ENCODE data around the gene VMP1. TPM values are rescaled to one million over a fixed set of nuclear protein-coding genes. Genes with fewer than 3 reads are reported as not detected.

The VMP1 gene
- total and polyA plus RNA-seq, 2 of the 13 experiments (the other 11 are each of a cell fraction or from before 2014, with no cell fraction given), result 186 to 271 TPM

DNA sequence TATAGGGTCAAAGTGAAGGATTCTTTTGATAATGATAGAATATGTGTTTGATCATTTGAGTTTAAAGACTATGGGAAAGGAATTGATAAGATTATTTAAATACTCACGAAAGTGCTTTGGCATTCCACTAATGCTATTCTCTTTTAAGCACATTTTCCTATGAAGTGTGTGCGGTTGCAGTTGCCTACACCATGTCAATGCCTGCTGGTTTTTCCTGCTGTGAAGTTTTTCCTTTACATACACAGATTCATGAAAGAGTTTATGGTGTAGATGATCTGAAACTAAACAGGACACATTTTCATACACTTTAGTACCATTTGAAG is 78.7 kb downstream of the VMP1 start:
- 5% methylated on average over 2 of the region's 2 CpGs for WGBS (ENCODE audit: low lambda C conversion rate)
- POLR2A ChIA-PET, result interaction anchor here (0.8 to 9.8 kb wide), 16 partner anchors 11 to 79 kb away, joined by 3 to 501 read pairs (median 8); partner anchors contain the start of genes PTRH2 and VMP1
- FAIRE-seq (no peak), ATAC-seq (no peak), DNase-seq (ENCODE audit: low spot score) (no peak)
- H4K20me1 ChIP-seq (ENCODE audit: insufficient read depth, low read length), result no peaks in the 10 kb centered on the region
- H3K4me2 ChIP-seq (ENCODE audit: low read depth, low read length), result peak overlapping the region; percentile 76
- CTCF ChIA-PET (ENCODE audit: low intra/inter-chr PET ratio, low total read pairs), result no interaction called here
- peak overlapping the region; percentile 97 for H3K27ac ChIP-seq (ENCODE audit: extremely low read length, insufficient read depth, low read length)
- in situ Hi-C loops (cut with HindIII; ENCODE audit: extremely low pct_ligation_motif_present, low pct_unique_long_range_greater_than_20kb) (loop anchor here (5.0 kb wide), 1 partner anchor 51 kb away; no protein-coding TSS in a partner anchor), intact Hi-C loops (cut with micrococcal nuclease; ENCODE audit: unreplicated experiment) (loop anchor here (1.0 to 2.0 kb wide), 4 partner anchors 17 to 51 kb away; no protein-coding TSS in a partner anchor)
- no peaks in the 10 kb centered on the region; a peak in 1 of 5 replicates for H3K36me3 ChIP-seq (replicated peaks in 1 of 2; ENCODE audit: control insufficient read depth in 1 of 2, insufficient read depth in 2 of 2, low read length in 2 of 2)
- peaks cover 18% of the 10 kb centered on the region for H3K79me2 ChIP-seq (ENCODE audit: insufficient read depth, low read length)
- no peaks in the 10 kb centered on the region for H3K27me3 ChIP-seq (ENCODE audit: control insufficient read depth in 1 of 2, insufficient read depth in 2 of 2, low read length in 2 of 2)
- no peak overlapping the region for H2AFZ ChIP-seq (ENCODE audit: low read length)
- BruUV-seq (replicated peaks), result no TSS peak
- H3K9me3 ChIP-seq (ENCODE audit: low read length), result no peaks in the 10 kb centered on the region
- peak overlapping the region; percentile 83 for H3K9ac ChIP-seq (ENCODE audit: insufficient read depth, low read depth, low read length)
- peak overlapping the region in 2 of 3 experiments; percentile 24 to 51; a peak in 4 of 6 replicates for H3K4me3 ChIP-seq (replicated peaks in 1 of 3; ENCODE audit: insufficient read depth in 1 of 3, low read depth in 2 of 3, low read length in 3 of 3)
- peaks cover 88% of the 10 kb centered on the region for H3K4me1 ChIP-seq (ENCODE audit: insufficient read depth, low read length)
- TF ChIP-seq ZFAT (CRISPR knock-in tag; conservative IDR thresholded peaks at IDR 0.05) (peak; percentile 96), DBP (CRISPR knock-in tag; IDR thresholded peaks at IDR 0.05; ENCODE audit: not compliant biosample characterization) (peak; percentile 22), KAT7 (CRISPR knock-in tag; IDR thresholded peaks at IDR 0.05; ENCODE audit: borderline replicate concordance) (no peak), SSRP1 (CRISPR knock-in tag; IDR thresholded peaks at IDR 0.05) (peak; percentile 19; the same call in 1 of the 2 replicates), ARID4A (CRISPR knock-in tag; IDR thresholded peaks at IDR 0.05; ENCODE audit: borderline replicate concordance) (no peak), SP2 (CRISPR knock-in tag; IDR thresholded peaks at IDR 0.05) (no peak), RBFOX2 (IDR thresholded peaks at IDR 0.05; ENCODE audit: low read depth, low read length) (peak; percentile 73), THAP9 (CRISPR knock-in tag; IDR thresholded peaks at IDR 0.05; ENCODE audit: borderline replicate concordance) (no peak), CBX2 (IDR thresholded peaks at IDR 0.05; ENCODE audit: low read depth, low read length) (no peak), CBX2 (CRISPR knock-in tag; IDR thresholded peaks at IDR 0.05; ENCODE audit: low read depth) (no peak), POLR2AphosphoS2 (IDR thresholded peaks at IDR 0.05; ENCODE audit: low read depth, low read length) (peak; percentile 87; the same call in 1 of the 2 replicates), PAF1 (CRISPR knock-in tag; IDR thresholded peaks at IDR 0.05) (peak; percentile 96), POLR2AphosphoS5 (IDR thresholded peaks at IDR 0.05; ENCODE audit: low read depth, low read length) (peak; percentile 86; the same call in 1 of the 2 replicates), ZC3H4 (CRISPR knock-in tag; IDR thresholded peaks at IDR 0.05; ENCODE audit: borderline replicate concordance) (peak; percentile 93), MXD1 (CRISPR knock-in tag; IDR thresholded peaks at IDR 0.05) (no peak)
- TF ChIP-seq, protein P1, sequence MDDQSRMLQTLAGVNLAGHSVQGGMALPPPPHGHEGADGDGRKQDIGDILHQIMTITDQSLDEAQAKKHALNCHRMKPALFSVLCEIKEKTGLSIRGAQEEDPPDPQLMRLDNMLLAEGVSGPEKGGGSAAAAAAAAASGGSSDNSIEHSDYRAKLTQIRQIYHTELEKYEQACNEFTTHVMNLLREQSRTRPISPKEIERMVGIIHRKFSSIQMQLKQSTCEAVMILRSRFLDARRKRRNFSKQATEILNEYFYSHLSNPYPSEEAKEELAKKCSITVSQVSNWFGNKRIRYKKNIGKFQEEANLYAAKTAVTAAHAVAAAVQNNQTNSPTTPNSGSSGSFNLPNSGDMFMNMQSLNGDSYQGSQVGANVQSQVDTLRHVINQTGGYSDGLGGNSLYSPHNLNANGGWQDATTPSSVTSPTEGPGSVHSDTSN (CRISPR knock-in tag; IDR thresholded peaks at IDR 0.05; ENCODE audit: borderline replicate concordance), result no peak
